DND-41 (cell line): ENCODE measurements around the gene DUOXA2.

Source experiments
- ATAC-seq: fragments of 200-7000 bp; cut with Tn5 transposase; 3 replicates; pipeline ENCODE4 v1.9.1; 2021; ENCODE audit warnings: low read depth; ENCODE audit not compliant: insufficient read depth
- DNase-seq: peaks from one replicate; pipeline ENCODE4 v3.0.0-alpha.2; 2020
- H2AFZ ChIP-seq: 2 replicates; pipeline ENCODE4 v1.6.0; 2012; ENCODE audit warnings: low read depth, low read length
- H3K27ac ChIP-seq: 2 replicates; pipeline ENCODE4 v1.5.1; 2012; ENCODE audit warnings: low read length, inconsistent platforms
- H3K27me3 ChIP-seq: fragments of 200-600 bp; sonication (generic); 2 replicates; pipeline ENCODE4 v1.6.0; 2012; ENCODE audit warnings: low read length, mild to moderate bottlenecking, inconsistent platforms; ENCODE audit not compliant: insufficient read depth, poor library complexity
- H3K36me3 ChIP-seq: 2 replicates; pipeline ENCODE4 v1.5.1; 2012; ENCODE audit warnings: low read length, inconsistent platforms; ENCODE audit not compliant: insufficient read depth
- H3K4me1 ChIP-seq: 2 replicates; pipeline ENCODE4 v1.5.1; 2012; ENCODE audit warnings: mild to moderate bottlenecking, low read length; ENCODE audit not compliant: insufficient read depth
- H3K4me2 ChIP-seq: 2 replicates; pipeline ENCODE4 v1.6.0; 2012; ENCODE audit warnings: mild to moderate bottlenecking, moderate library complexity, low read length, inconsistent platforms; ENCODE audit not compliant: insufficient read depth
- H3K4me3 ChIP-seq, 2 experiments: fragments of 200-600 bp in 1 of 2; shearing (Covaris generic) in 1 of 2; 2 replicates each; pipeline ENCODE4 v1.5.1; 2012 to 2016; ENCODE audit warnings: inconsistent platforms in 2 of 2, low read length in 2 of 2, mild to moderate bottlenecking in 2 of 2, low read depth in 1 of 2, moderate library complexity in 1 of 2
- H3K79me2 ChIP-seq: 2 replicates; pipeline ENCODE4 v1.6.0; 2012; ENCODE audit warnings: low read length, inconsistent platforms; ENCODE audit not compliant: insufficient read depth
- H3K9ac ChIP-seq: 2 replicates; pipeline ENCODE4 v1.6.0; 2012; ENCODE audit warnings: low read depth, mild to moderate bottlenecking, inconsistent platforms, low read length, moderate library complexity
- H3K9me3 ChIP-seq: 2 replicates; pipeline ENCODE4 v1.5.1; 2012; ENCODE audit warnings: low read length, moderate library complexity, mild to moderate bottlenecking, inconsistent platforms; ENCODE audit not compliant: insufficient read depth, severe bottlenecking
- H4K20me1 ChIP-seq: 2 replicates; pipeline ENCODE4 v1.6.0; 2012; ENCODE audit warnings: low read length; ENCODE audit not compliant: insufficient read depth
- CTCF ChIP-seq: IDR thresholded peaks from 2 replicates; pipeline ENCODE4 v1.5.1; 2012; ENCODE audit warnings: borderline replicate concordance, low read length, moderate library complexity, mild to moderate bottlenecking; ENCODE audit not compliant: poor library complexity, severe bottlenecking; ENCODE audit errors: extremely low read depth
- EZH2 ChIP-seq: IDR thresholded peaks from 3 replicates; pipeline ENCODE4 v1.6.1; 2012; ENCODE audit warnings: borderline replicate concordance, low read depth, mild to moderate bottlenecking, moderate library complexity, low read length, inconsistent platforms; ENCODE audit not compliant: severe bottlenecking

Gene DUOXA2

GRCh38 chr15:45089712-45090373 is 24.3 kb upstream of the DUOXA2 start:
- Histone ChIP-seq H3K9me3 (no peaks in the 10 kb centered on the region), H4K20me1 (no peaks in the 10 kb centered on the region), H3K36me3 (no peaks in the 10 kb centered on the region), H2AFZ (no peak overlapping the region), H3K4me2 (no peak overlapping the region), H3K4me3 (no peak overlapping the region), H3K9ac (no peak overlapping the region), H3K4me1 (no peaks in the 10 kb centered on the region), H3K79me2 (no peaks in the 10 kb centered on the region), H3K27ac (no peak overlapping the region), H3K27me3 (peaks cover 12% of the 10 kb centered on the region)
- TF ChIP-seq EZH2 (no peak), CTCF (no peak)
- DNase-seq, result no peak
- no peak for ATAC-seq

GRCh38 chr15:45091161-45091560 is 23.0 kb upstream of the DUOXA2 start:
- ATAC-seq, result no peak
- Histone ChIP-seq H3K36me3 (no peaks in the 10 kb centered on the region), H3K27ac (no peak overlapping the region), H2AFZ (no peak overlapping the region), H3K9me3 (no peaks in the 10 kb centered on the region), H4K20me1 (no peaks in the 10 kb centered on the region), H3K79me2 (no peaks in the 10 kb centered on the region), H3K4me1 (no peaks in the 10 kb centered on the region), H3K4me2 (no peak overlapping the region), H3K9ac (no peak overlapping the region), H3K4me3 (no peak overlapping the region), H3K27me3 (peaks cover 12% of the 10 kb centered on the region)
- DNase-seq, result no peak
- TF ChIP-seq EZH2 (no peak), CTCF (no peak)

- Histone ChIP-seq H3K4me1 (no peaks in the 10 kb centered on the region), H3K9ac (no peak overlapping the region), H4K20me1 (no peaks in the 10 kb centered on the region), H3K27me3 (peaks cover 12% of the 10 kb centered on the region), H3K79me2 (no peaks in the 10 kb centered on the region), H3K36me3 (no peaks in the 10 kb centered on the region), H3K4me3 (no peak overlapping the region), H3K27ac (no peak overlapping the region), H3K9me3 (no peaks in the 10 kb centered on the region), H2AFZ (no peak overlapping the region), H3K4me2 (no peak overlapping the region)
- no peak for TF ChIP-seq CTCF
- TF ChIP-seq EZH2, result no peak
- ATAC-seq (no peak), DNase-seq (no peak)
These were observed 22.6 kb upstream of the DUOXA2 start for GRCh38 chr15:45091576-45091975.
